ENCODE measurements around the gene ITGA5.

Gene ITGA5

DNA sequence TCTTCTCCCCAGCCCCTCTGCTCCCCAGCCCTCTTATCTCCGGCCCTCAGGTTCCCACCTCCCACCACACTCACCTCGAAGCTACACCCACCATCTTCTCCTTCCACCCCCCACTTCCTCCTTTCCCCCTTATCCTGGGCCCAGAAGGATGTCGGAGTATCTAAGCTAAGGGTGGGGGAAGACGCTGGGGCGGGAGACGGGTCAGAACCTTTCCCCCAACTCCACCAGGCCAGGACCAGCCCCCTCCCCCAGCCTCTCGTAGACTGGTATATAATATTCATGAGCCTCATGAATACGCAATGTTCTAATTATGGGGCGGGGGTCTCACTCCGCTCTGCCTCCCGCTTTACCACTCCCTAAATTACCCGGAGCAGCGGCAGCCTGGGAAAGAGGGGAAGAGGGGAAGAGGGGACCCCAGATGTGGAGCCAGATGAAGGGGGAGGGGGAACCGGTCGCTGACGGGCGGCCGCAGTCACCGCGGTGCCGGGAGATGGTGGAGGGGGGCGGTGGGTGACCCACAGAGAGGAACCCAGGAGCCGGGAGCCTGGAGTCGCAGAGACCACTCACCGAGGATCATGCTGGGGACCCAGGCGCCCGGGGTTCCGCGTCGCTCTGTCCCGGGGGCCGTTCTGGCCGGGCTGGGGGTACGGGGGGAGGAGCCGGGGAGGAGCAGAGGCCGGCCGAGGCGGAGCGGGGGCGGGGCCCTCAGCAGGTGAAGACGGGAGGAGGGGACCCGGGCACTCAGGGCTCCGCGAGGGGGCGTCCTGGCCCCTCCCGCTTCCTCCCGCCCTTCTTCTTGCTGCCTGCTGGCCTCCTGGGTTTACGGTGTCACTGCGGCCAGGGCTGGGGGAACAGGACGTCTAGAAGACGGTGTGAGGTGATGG, 28.2 kb downstream of the ITGA5 start:
- peaks cover 4% of the 10 kb centered on the region for H3K4me1 ChIP-seq (ENCODE audit: control insufficient read depth, insufficient read depth, low read length, poor library complexity, severe bottlenecking)
- H3K9me3 ChIP-seq (ENCODE audit: control insufficient read depth, low read length) = no peaks in the 10 kb centered on the region
- H3K4me3 ChIP-seq (ENCODE audit: insufficient read depth, low read depth, low read length, poor library complexity, severe bottlenecking) = peak overlapping the region; percentile 58
- peak overlapping the region; percentile 39 for H3K27ac ChIP-seq (ENCODE audit: insufficient read depth, low read length, poor library complexity, severe bottlenecking)
- DNase-seq = peak; percentile 56 to 71 (median 64)
- no peaks in the 10 kb centered on the region for H3K27me3 ChIP-seq (replicated peaks; ENCODE audit: control insufficient read depth, insufficient read depth, low read length, poor library complexity, severe bottlenecking)
- peaks cover 26% of the 10 kb centered on the region for H3K36me3 ChIP-seq (ENCODE audit: control insufficient read depth, insufficient read depth, low read length)

GRCh38 chr12:54390176-54390667, 28.8 kb downstream of the ITGA5 start:
- Histone ChIP-seq H3K27ac (ENCODE audit: insufficient read depth, low read length, poor library complexity, severe bottlenecking) (no peak overlapping the region), H3K4me3 (ENCODE audit: insufficient read depth, low read depth, low read length, poor library complexity, severe bottlenecking) (no peak overlapping the region)
- DNase-seq = no peak

DNA sequence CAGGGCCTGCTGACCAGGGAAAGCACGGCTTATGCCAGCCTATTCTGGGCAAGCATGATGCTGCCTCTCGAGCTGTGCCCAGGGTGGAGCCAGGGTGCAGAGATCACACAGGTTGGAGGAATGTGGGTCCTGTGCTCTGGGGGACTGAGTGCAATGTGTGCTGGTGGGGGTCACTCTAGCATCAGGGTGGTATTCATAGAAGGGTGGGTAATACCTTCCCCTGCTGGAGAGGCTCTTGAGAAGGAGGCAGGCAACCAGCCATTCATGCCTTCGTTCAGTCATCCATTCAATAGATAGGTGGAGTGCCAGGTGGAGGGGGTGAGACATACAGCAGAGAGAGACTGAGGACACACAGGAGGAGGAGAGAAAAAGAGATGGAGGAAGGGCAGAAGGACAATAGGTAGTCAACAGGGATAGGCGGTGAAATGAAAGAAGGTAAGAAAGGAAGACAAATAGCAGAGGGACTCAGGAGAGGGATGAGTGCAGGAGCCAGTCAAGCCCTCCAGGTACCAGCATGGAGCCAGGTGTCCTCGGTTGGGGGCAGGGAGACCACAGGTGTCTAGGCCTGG, 29.4 kb downstream of the ITGA5 start:
- peaks cover 4% of the 10 kb centered on the region for H3K4me1 ChIP-seq (ENCODE audit: control insufficient read depth, insufficient read depth, low read length, poor library complexity, severe bottlenecking)
- H3K9me3 ChIP-seq (ENCODE audit: control insufficient read depth, low read length) = no peaks in the 10 kb centered on the region
- no peak overlapping the region for H3K27ac ChIP-seq (ENCODE audit: insufficient read depth, low read length, poor library complexity, severe bottlenecking)
- no peak overlapping the region for H3K4me3 ChIP-seq (ENCODE audit: insufficient read depth, low read depth, low read length, poor library complexity, severe bottlenecking)
- DNase-seq = no peak
- peaks cover 14% of the 10 kb centered on the region for H3K36me3 ChIP-seq (ENCODE audit: control insufficient read depth, insufficient read depth, low read length)
- no peaks in the 10 kb centered on the region for H3K27me3 ChIP-seq (replicated peaks; ENCODE audit: control insufficient read depth, insufficient read depth, low read length, poor library complexity, severe bottlenecking)

More at GRCh38 chr12:54390176-54390667, 28.8 kb downstream of the ITGA5 start:
- Histone ChIP-seq H3K27me3 (replicated peaks; ENCODE audit: control insufficient read depth, insufficient read depth, low read length, poor library complexity, severe bottlenecking) (no peaks in the 10 kb centered on the region), H3K4me1 (ENCODE audit: control insufficient read depth, insufficient read depth, low read length, poor library complexity, severe bottlenecking) (peaks cover 4% of the 10 kb centered on the region), H3K9me3 (ENCODE audit: control insufficient read depth, low read length) (no peaks in the 10 kb centered on the region), H3K36me3 (ENCODE audit: control insufficient read depth, insufficient read depth, low read length) (peaks cover 20% of the 10 kb centered on the region)

DNA sequence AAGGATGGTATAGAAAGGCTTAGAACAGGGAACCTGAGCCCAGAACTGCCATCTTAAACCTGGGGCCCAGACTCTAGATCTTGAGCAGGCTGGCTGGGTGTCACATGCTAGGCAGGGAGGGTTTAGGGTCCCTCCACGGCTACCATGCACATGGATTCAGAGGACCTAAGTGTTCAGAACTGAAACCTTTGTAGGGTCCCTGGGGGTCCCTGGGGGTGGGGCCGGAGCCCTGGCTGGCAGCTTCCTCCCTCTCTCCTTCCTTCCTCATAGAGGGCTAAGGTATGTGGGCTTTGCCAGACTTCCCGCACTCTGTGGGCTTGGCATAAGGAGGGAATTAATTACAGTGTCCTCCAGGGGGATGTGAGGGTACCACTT, 29.9 kb downstream of the ITGA5 start:
- Histone ChIP-seq H3K27ac (ENCODE audit: insufficient read depth, low read length, poor library complexity, severe bottlenecking) (no peak overlapping the region), H3K27me3 (replicated peaks; ENCODE audit: control insufficient read depth, insufficient read depth, low read length, poor library complexity, severe bottlenecking) (no peaks in the 10 kb centered on the region)

GRCh38 chr12:54388237-54389133, 30.6 kb downstream of the ITGA5 start:
- no peaks in the 10 kb centered on the region for H3K9me3 ChIP-seq (ENCODE audit: control insufficient read depth, low read length)
- no peak overlapping the region for H3K4me3 ChIP-seq (ENCODE audit: insufficient read depth, low read depth, low read length, poor library complexity, severe bottlenecking)
- H3K4me1 ChIP-seq (ENCODE audit: control insufficient read depth, insufficient read depth, low read length, poor library complexity, severe bottlenecking) = peaks cover 4% of the 10 kb centered on the region
- peaks cover 7% of the 10 kb centered on the region for H3K36me3 ChIP-seq (ENCODE audit: control insufficient read depth, insufficient read depth, low read length)
- no peak overlapping the region for H3K27ac ChIP-seq (ENCODE audit: insufficient read depth, low read length, poor library complexity, severe bottlenecking)
- no peak for DNase-seq
- H3K27me3 ChIP-seq (replicated peaks; ENCODE audit: control insufficient read depth, insufficient read depth, low read length, poor library complexity, severe bottlenecking) = no peaks in the 10 kb centered on the region

More for the DNA sequence above, 29.9 kb downstream of the ITGA5 start:
- Histone ChIP-seq H3K4me1 (ENCODE audit: control insufficient read depth, insufficient read depth, low read length, poor library complexity, severe bottlenecking) (peaks cover 4% of the 10 kb centered on the region), H3K9me3 (ENCODE audit: control insufficient read depth, low read length) (no peaks in the 10 kb centered on the region), H3K36me3 (ENCODE audit: control insufficient read depth, insufficient read depth, low read length) (peaks cover 9% of the 10 kb centered on the region), H3K4me3 (ENCODE audit: insufficient read depth, low read depth, low read length, poor library complexity, severe bottlenecking) (no peak overlapping the region)
- DNase-seq = no peak

DNA sequence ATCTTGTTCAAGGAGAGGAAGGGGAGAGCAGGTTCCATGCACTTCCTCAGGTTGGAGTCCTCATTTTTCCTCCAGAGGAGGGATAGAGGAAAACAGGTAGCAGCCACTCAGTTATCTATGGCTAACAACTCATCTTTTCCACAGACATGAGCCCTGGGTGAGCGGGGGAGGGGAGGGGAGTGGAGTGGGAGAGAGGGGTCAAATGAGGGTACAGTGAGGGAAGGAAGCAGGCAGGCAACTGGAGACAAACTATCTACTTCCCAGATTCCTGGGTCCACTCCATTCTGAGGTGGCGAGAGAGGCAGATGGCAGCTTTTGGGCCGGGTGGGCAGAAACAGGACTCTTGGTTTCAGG, 32.0 kb downstream of the ITGA5 start:
- Histone ChIP-seq H3K36me3 (ENCODE audit: control insufficient read depth, insufficient read depth, low read length) (no peaks in the 10 kb centered on the region), H3K4me1 (ENCODE audit: control insufficient read depth, insufficient read depth, low read length, poor library complexity, severe bottlenecking) (peaks cover 4% of the 10 kb centered on the region), H3K27me3 (replicated peaks; ENCODE audit: control insufficient read depth, insufficient read depth, low read length, poor library complexity, severe bottlenecking) (no peaks in the 10 kb centered on the region), H3K4me3 (ENCODE audit: insufficient read depth, low read depth, low read length, poor library complexity, severe bottlenecking) (no peak overlapping the region), H3K27ac (ENCODE audit: insufficient read depth, low read length, poor library complexity, severe bottlenecking) (no peak overlapping the region), H3K9me3 (ENCODE audit: control insufficient read depth, low read length) (no peaks in the 10 kb centered on the region)
- no peak for DNase-seq

DNA sequence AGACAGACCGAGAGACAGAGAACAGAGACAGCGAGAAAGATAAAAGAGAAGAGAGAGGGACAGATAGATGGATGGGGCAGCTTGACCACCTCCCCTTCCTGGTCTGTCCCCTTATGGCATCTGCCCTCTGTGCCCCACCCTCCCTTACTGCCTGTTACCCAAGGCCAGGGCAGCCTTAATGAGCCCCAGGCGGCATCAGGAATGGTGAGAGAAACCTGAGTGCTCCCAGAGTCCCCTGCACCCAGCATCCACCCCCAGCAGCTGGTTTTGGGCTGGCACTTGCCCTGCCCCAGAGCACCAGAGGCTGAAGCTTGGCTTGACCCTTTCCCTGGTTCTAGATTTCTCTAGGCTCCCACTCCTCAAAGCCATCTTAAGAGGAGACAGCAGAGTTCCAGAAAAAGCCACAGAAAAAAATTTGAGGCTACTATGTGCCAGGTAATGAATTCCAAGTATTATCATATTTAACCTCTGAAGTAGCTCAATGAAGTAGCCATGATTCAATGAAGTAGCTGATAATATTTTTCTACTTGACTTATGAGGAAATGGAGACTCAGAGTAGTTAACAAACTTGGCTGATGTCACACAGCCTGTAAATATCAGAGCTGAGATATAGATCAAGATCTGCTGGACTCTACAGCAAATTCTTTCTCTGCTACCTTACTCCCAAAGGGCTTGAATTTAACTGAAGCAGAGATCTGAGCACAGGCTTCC, 32.5 kb downstream of the ITGA5 start:
- Histone ChIP-seq H3K9me3 (ENCODE audit: control insufficient read depth, low read length) (no peaks in the 10 kb centered on the region), H3K36me3 (ENCODE audit: control insufficient read depth, insufficient read depth, low read length) (no peaks in the 10 kb centered on the region), H3K27me3 (replicated peaks; ENCODE audit: control insufficient read depth, insufficient read depth, low read length, poor library complexity, severe bottlenecking) (no peaks in the 10 kb centered on the region), H3K4me1 (ENCODE audit: control insufficient read depth, insufficient read depth, low read length, poor library complexity, severe bottlenecking) (peaks cover 4% of the 10 kb centered on the region), H3K4me3 (ENCODE audit: insufficient read depth, low read depth, low read length, poor library complexity, severe bottlenecking) (no peak overlapping the region), H3K27ac (ENCODE audit: insufficient read depth, low read length, poor library complexity, severe bottlenecking) (no peak overlapping the region)
- no peak for DNase-seq

- H3K36me3 ChIP-seq (ENCODE audit: control insufficient read depth, insufficient read depth, low read length) = no peaks in the 10 kb centered on the region
- DNase-seq = no peak
- H3K27me3 ChIP-seq (replicated peaks; ENCODE audit: control insufficient read depth, insufficient read depth, low read length, poor library complexity, severe bottlenecking) = no peaks in the 10 kb centered on the region
- H3K4me1 ChIP-seq (ENCODE audit: control insufficient read depth, insufficient read depth, low read length, poor library complexity, severe bottlenecking) = no peaks in the 10 kb centered on the region
- H3K27ac ChIP-seq (ENCODE audit: insufficient read depth, low read length, poor library complexity, severe bottlenecking) = no peak overlapping the region
- no peak overlapping the region for H3K4me3 ChIP-seq (ENCODE audit: insufficient read depth, low read depth, low read length, poor library complexity, severe bottlenecking)
- no peaks in the 10 kb centered on the region for H3K9me3 ChIP-seq (ENCODE audit: control insufficient read depth, low read length)
These were observed 33.7 kb downstream of the ITGA5 start for GRCh38 chr12:54385251-54385914.

GRCh38 chr12:54384591-54385041, 34.5 kb downstream of the ITGA5 start, which contains the start of gene ZNF385A:
Gene ZNF385A, minus strand, starts transcription at chr12:54384733. Its CDS starts 219 bp downstream, at chr12:54384514.
- Histone ChIP-seq H3K4me3 (ENCODE audit: insufficient read depth, low read depth, low read length, poor library complexity, severe bottlenecking) (no peak within 1 kb of the TSS), H3K27me3 (replicated peaks; ENCODE audit: control insufficient read depth, insufficient read depth, low read length, poor library complexity, severe bottlenecking) (no peaks in the 10 kb centered on the region), H3K4me1 (ENCODE audit: control insufficient read depth, insufficient read depth, low read length, poor library complexity, severe bottlenecking) (peaks cover under 1% of the 10 kb centered on the region), H3K27ac (ENCODE audit: insufficient read depth, low read length, poor library complexity, severe bottlenecking) (no peak within 1 kb of the TSS), H3K9me3 (ENCODE audit: control insufficient read depth, low read length) (no peaks in the 10 kb centered on the region), H3K36me3 (ENCODE audit: control insufficient read depth, insufficient read depth, low read length) (no peaks in the 10 kb centered on the region)
- no peak for DNase-seq
